NCI-H82 (cell line): Measurements from ENCODE around the gene AMDHD1.

Experiments
- DNase-seq: peaks from one replicate; lab custom pipeline; 2025; lab: John Stamatoyannopoulos, UW

AMDHD1 gene

DNA sequence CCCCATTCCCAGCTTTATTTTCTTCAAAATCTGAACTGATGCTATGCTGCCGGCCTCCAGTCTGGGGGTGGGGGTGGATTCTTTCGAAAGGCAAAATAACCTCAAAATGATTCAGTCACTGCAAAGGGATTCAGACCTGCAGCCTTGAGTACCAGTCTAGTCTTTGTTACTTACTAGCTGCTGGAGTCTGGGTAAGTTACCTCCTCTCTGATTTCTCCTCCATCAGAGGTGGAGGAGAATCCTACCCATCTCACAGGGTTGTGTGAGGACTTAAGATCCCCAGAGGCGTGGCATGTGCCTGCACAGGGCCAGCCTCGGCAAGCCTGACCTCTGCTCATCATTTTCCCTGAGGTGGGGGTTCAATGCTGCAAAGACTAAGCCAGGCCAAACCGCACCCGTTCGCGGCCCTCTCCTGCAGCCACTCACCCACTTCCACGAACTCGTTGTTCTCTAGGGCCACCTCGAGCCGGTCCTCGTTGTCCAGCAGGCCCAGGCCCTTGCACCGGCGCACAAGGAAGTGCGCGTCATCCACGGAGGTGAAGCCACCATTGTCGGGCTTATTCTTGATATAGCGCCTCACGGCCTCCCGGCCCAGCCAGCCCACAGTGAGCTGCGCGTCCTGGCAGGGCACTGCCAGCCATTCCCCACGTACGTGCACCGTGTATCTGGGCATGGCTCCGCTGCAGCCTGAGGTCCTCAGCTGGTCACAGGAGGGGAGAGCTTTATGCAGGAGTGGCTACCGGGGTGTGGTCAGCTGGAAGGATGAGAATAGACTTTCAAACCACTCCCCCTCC, 52.3 kb downstream of the AMDHD1 start:
- no peak for DNase-seq

DNA sequence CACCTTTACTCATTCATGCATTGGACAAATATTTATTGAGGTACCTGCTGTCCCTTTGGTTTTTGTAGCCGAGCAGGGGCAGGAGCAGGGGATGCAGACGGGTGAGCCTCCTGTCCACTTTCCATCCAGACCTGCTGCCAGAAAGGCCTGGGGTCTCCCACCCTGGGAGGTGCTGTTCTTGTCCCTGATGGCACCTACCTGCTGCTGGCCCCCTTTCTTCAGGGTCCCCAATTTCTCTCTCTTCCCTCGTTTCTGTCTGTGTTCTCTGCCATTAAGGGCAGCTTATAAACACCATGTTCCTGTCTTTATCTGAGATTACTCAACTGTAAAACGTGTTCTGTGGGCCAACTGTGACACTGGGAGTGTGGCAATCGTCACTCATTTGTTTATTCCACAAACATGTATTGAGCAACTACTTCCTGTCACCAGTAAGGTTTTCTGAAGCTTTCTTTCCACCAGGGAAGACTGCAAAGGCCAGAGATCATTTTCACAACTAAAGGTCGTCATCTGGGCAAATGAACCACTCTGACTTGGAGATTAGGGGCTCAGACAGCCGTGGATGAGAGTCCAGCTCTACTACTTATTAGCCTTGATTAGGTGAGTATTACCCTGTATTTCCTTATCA, 53.0 kb downstream of the AMDHD1 start, which contains the start of gene HAL:
TSS of gene HAL (minus strand) at position 311 of the 625 bp plus-strand sequence. CDS start 434 bp downstream, outside the sequence.
- no peak for DNase-seq

DNA sequence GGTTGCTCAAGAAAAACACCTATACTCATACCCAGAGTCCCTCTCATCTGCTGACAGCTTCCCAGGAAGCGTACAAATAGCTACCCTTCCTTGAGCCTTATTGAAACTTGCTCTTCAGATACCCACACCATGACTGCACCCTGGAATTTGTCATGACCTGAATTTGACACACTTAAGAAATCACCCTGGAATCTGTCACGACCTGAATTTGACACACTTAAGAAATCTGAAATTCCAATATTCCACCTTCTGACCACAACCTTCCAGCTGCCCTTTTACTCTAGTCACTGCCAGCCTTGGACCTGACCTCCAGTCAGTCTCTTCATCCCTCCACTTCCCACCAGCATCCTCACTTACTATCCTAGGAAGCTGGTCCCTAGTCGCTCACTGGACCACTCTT, 54.1 kb downstream of the AMDHD1 start:
- DNase-seq = no peak

DNA sequence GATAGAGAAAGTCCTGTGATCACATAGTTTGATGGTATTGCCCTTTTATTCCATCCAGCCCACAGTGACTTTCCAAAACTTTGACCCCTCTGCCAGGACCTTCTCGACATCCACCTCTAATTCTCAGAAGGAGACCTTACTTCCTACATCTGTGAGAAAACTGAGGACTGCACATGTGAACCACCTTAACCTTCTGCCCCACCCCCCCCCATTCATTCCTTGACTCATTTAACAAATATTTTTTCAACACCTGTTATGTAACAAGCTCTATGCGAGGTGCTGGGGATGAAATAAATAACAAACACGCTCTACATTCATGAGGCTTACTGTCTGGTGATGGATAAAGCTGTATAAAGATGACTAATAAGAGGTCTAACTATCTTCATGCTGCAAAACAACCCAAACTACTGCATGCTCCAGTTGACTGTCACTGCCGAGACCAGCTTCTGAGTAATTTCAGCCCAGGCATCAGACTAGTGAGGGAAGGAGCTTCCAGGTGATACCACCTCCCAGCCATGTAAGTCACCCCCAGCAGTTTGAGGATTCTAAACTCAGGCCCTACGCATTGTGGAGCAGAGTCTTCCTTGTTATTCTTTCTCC, 54.9 kb downstream of the AMDHD1 start:
- DNase-seq = no peak

DNA sequence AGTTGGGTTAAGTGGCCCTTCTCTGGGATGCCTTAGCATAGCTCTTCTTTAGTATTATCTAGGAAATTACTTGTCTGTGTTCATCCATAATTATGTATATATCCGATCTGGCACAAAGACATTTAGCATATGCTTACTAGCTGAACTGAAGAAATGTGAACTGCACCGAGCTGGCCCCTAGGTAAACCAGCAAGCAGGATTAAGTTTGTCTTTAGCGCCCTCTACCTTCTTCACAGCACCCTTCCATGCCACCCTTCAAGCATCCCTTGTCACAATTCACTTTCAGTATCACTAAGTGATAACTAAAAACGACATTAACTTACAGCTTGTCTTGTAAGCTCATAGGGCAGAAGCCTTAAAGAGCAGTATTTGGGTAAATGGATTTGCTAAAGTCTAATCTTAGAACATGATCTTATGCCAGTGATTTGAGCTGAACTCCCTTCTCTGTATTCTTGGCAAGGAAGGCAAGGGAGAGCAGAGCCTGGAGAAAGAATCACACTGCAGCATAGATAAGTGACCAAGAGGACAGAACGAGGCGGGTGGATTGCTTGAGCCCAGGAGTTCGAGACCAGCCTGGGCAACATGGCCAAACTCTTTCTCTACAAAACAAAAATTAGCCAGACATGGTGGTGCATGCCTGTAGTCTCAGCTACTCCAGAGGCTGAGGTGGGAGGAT, 55.6 kb downstream of the AMDHD1 start:
- DNase-seq = peak; percentile 91

DNA sequence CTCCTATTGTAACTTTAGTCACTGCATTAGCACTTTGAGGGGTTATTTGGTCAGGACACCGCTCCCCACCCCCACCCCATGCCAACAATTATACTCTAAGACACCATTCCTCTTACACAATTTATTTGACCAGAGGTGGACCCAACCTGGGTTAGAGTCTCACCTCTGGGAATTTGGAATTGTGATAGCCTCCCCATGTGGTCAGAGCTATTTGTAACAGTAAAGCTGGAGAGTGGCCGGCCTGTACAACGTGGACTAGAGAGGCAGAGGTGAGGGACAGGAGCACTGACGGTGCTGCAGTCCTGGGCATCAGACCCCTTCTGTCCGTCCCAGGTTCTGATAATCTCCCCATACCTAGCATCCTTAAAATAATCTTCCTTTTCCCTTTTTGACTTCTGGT, 56.4 kb downstream of the AMDHD1 start:
- peak; percentile 4 for DNase-seq

DNA sequence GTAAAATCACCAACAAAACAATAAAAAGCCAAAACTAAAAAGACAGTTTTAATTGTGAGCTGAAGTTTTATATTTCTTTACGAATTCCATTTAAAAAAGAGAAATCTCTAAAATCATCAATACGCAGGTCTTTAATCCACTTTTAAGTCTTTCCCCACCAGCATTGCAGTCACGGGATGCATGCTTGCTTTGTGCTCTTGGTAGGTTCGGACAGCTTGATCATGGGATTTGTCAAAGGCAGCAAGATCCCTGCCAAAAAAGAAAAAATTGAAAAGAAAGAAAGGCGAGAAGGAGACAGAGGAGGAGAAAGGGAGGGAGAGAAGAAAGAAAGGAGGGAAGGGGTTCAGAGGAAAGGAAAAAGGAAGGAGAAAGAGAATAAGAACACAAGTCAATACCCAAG, 57.7 kb downstream of the AMDHD1 start:
- no peak for DNase-seq

DNA sequence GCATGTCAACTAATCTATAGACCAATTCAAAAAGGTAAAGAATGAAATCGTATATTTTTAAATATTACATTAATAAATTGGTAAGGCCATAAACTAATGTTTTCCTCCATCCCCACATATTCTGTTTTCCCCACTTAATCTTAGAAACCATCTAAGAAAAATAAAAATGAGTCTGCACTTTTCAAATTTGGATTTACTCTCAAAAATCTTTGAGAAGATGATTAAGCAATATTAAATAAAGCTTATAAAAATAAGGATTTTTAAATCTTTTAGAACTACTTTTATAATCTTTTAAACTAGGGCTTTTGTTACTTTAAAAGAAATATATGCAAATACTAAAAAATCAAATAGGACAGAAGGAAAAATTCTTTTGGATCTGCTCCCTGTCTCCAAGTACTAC, 63.6 kb downstream of the AMDHD1 start:
- no peak for DNase-seq

DNA sequence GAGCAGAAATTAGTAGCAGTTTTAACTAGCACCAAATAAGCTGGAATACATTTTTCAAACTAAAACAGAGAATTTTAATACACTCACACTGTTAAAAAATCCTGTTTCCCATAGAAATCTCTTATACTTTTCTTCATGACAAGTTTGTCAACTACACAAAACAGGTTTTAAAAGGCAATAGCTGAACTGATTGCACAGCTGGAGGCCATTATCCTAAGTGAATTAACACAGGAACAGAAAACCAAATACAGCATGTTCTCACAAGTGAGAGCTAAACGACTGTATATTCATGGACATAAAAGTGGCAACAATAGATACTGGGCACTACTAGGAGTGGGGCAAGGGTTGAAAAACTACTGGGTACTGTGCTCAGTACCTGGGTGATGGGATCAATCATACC, 64.6 kb downstream of the AMDHD1 start:
- no peak for DNase-seq

DNA sequence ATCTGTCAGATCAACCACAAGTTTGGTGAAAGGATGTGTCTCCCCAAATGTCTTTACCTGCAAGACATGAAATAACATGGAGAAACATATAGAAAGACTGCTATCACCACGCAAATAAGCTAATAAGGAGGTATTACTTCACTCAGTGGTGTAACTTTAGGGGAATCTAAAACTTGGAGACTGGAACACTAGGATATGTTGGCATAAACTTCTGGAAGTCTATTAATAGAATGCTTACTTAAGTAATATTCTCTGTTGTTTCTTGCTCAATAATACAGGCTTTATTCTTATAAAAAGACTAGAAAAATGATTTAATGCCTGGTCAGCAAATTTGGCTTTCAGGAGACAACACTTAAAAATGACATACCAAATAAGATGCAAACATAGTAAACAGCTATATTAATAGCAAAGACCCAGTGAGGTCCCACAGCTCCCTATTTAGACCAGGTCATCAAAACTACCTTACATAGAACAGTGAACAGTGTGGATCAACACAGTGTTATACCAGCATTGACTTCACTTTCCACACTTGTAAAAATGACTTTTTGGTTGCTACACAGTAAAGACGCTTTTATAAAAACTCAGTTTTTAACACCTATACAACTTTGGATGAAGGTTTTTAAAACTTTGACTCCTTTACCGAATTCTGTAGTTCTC, 71.9 kb downstream of the AMDHD1 start:
- DNase-seq = no peak

DNA sequence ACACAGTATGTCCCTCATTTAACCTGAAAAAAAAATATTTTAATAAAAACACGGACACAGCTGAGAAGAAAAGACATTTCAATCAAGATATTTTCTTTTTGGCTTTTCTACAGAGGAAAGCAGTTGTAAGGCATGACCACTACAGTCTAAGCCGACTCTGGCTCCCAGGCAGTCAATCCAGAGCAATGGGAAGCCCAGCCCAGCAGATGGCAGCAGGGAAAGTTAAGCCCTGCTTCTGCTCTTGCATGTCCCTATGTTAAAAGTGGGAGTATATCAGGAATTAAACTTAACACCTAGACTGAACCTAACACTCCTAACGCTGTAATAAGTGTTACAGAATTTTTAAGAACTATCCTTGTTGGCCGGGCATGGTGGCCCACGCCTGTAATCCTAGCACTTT, 72.5 kb downstream of the AMDHD1 start:
- DNase-seq = peak; percentile 49
